SIG-M5 treated with dmso at 0.1 percent for 504 hours (cell line): ENCODE data around the gene PREB.
"Not testable (repeated sequence)": the region's sequence is repeated elsewhere in the genome, so short reads cannot be mapped to it uniquely, and the experiment has no call there.

Experiments used
- DNase-seq: peaks from one replicate; lab custom pipeline; 2025; ENCODE audit not compliant: unreplicated experiment; lab: John Stamatoyannopoulos, UW

The PREB gene

DNA sequence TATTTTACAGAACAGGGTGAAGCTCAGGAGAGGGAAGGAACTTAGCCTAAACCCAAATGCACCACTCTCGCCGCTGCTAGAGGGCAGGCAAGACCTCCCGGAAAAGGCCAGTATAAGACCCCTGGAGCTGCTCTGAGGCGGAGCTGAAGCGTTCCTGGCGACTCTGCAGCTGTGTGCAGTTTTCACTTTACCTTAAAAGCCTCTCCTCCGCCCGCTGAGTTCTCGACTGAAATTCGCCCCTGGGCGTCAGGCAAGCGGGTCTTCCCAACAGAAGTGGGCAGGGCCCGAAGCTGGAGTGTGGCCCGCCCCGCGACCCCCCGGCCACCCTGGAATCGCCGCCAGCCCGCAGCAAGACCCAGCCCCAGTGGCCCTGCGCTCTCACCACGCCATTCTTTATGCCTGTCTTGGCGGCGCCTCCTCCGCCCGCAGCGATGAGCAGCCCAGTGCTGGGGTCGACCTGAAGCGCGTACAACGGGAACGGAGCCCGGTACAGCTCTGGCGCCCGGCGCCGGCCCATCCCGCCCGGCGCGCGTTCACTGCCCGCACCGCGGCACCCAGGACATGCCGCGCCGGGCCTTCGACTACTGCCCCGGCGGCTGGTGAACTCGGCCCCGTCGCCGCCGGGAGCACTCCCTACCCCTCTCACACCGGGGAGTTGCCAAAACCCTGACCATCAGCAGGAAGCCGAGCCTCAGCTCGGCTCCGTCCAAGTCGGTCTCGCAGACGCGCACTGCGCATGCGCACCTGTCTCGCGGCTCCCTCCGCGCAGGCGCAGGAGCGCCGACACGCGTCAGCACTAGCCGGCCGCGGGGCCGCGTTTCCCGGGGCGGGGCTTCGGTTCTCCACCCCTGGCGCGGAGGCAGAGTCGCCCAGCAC, at the start of gene PREB:
Gene PREB (minus strand): TSS at position 732 of the 876 bp plus-strand sequence. CDS start 215 bp downstream, at position 517.
- peak; percentile 91 for DNase-seq

GRCh38 chr2:27184115-27184514, 49.7 kb upstream of the PREB start:
- DNase-seq = peak; percentile 24

GRCh38 chr2:27182346-27182745, 47.9 kb upstream of the PREB start:
- no peak for DNase-seq

GRCh38 chr2:27179344-27180000, 45.0 kb upstream of the PREB start:
- DNase-seq = no peak

GRCh38 chr2:27178469-27178868, 44.0 kb upstream of the PREB start:
- no peak for DNase-seq

DNA sequence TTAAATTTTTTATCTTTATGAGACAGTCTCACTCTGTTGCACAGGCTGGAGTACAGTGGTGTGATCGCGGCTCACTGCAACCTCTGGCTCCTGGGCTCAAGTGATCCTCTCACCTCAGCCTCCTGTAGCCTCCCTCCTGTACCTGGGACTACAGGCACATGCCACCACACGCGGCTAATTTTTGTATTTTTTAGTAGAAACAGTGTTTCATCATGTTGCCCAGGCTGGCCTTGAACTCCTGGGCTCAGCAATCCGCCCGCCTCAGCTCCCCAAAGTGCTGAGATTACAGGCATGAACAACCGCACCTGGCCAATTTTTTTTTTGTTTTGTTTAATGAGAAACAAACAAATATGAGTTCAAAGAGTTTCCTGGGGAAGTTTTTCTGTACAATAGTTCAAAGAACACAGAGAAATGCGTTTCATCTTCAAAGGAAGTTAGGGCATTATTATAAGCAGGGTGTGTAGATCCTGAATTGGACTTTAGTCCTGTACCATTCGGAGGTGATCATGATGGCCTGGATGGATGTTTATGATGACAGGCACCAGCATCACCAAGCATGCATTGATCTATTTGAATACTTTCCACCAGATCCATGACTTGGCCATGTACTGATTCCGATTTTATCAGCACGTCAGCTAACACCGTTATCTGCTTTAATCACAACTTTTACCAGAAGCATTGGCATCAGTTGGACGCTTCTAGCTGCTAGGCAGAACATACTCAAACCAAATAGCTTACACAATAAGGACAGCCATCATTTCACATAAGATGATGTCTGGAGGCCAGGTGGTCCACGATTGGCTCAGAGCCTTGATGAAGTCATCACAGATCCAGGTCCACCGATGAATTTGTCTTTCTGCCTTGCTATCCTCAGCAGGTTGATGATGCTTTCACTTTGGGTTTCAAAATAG, 43.3 kb upstream of the PREB start:
- no peak for DNase-seq

DNA sequence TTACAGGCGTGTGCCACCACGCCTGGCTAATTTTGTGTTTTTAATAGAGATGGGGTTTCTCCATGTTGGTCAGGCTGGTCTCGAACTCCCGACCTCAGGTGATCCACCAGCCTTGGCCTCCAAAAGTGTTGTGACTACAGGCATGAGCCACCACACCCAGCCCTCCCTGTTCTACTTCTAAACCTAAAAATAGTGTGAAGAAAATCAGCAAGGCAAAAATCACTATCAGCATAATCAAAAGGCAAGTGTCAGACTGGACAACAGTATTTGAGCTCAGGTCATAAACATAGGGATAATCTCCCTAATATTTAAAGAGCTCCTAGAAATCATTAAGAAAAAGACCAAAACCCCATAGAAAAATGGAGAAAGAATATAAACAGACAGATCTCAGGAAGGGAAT, 41.3 kb upstream of the PREB start:
- not testable (repeated sequence) for DNase-seq

GRCh38 chr2:27175330-27175729, 40.9 kb upstream of the PREB start:
- DNase-seq = no peak

GRCh38 chr2:27174638-27175037, 40.2 kb upstream of the PREB start:
- no peak for DNase-seq

GRCh38 chr2:27171351-27171848, 37.0 kb upstream of the PREB start:
- DNase-seq = no peak

GRCh38 chr2:27170581-27171337, 36.3 kb upstream of the PREB start:
- no peak for DNase-seq

- no peak for DNase-seq
Measured at GRCh38 chr2:27164960-27165763, 30.7 kb upstream of the PREB start.

DNA sequence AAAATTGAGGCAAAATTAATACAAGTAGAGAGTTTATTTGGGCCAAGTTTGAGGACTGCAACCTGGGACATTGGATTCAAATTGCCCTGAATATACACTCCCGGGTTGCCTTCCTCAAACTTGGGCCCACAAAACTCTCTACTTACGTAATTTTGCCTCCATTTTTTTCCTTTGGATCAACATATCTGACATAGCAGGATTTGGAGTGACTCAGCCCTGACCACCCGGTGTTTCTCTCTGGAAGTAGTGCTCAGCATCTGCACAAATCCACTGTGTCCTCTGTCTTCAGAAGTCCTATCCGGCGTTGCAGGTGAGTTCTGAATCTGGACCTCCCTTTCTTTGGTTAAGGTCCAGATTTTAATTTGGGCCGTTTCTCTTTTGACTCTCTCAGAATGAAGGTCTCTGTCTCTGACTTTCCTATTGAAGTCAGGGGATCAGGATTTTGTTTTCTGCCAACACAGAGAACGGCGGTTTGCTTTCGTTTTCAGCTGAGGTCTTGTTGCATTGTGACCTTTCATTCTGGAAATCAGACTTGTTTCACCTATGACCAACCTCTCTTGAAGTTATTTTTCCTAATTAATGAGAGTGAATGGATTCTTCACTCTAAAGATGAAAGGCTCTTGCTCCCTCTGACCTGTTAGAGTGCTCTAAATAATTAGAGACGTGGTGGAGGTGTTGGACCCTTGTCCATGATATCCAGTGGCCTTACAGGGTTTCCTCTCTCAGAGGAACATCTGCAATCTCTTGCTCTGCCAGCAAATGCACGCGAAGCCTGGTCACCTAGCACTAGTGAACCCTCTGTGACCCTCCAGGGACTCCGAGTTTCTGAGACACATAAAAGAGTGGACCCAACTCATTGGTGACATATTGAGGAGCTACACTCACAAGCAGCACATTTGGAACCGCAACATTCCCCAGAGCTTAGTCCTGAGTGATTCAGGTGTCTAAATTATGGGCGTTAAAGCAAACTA, 28.0 kb upstream of the PREB start:
- DNase-seq = no peak

- DNase-seq = no peak
Measured at GRCh38 chr2:27160191-27160590, 25.8 kb upstream of the PREB start.

DNA sequence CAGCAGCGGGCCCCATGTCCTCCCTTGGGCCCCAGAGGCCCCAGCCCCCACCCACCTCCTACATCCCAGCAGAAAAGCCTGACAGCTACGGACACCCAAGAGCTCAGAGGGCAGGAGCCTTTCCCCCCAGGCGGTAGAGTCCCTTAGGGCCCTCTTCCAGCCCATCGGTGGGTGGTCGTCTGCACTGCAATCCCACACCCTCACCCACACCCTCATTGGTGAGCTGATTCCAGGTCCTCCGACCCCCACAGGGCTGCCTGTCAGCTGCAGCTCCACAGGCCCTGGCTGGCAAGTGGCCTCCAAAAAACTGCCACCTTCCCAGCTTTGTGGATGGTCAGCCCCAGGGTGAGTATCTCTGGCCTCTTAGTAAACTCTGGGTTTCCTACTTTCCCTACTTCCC, 24.8 kb upstream of the PREB start:
- no peak for DNase-seq

GRCh38 chr2:27158468-27158867, 24.0 kb upstream of the PREB start:
- no peak for DNase-seq

DNA sequence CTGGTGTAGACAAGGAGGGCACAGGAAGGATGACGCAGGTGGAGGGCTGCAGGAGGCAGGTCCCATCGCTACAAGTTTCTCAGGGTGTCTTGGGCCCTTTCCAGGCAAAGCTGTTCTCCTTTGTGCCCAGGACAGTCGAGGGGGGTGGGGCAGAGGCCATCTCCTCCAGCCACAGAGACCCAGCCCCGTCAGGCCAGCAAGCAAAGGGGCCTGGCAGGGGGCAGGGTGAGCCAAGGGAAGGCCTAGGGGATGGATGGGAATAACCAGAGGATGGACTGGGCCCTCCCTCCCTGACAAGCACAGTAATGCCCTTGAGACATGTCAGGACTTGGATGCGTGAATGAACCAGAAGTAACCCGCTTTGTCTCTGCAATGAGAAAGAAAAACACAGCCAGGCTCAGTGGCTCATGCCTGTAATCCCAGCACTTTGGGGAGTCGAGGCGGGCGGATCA, 20.7 kb upstream of the PREB start:
- DNase-seq = no peak

GRCh38 chr2:27154488-27154887, 20.1 kb upstream of the PREB start:
- no peak for DNase-seq
